GM06990 (cell line): Measurements from ENCODE around the gene AK5.

Experiments
- DNase-seq: peaks from one replicate; pipeline ENCODE4 v3.0.0-alpha.2; 2011; ENCODE audit not compliant: insufficient read length; ENCODE audit errors: extremely low read depth
- H3K27me3 ChIP-seq: replicated peaks from 2 replicates; pipeline ENCODE4 v1.6.0; 2011; ENCODE audit warnings: low read length; ENCODE audit not compliant: control insufficient read depth, insufficient read depth
- H3K36me3 ChIP-seq: 2 replicates; pipeline ENCODE4 v1.5.1; 2011; ENCODE audit warnings: low read length; ENCODE audit not compliant: control insufficient read depth, insufficient read depth
- H3K4me3 ChIP-seq: replicated peaks from 2 replicates; pipeline ENCODE4 v1.5.1; 2011; ENCODE audit warnings: low read depth, mild to moderate bottlenecking, control low read depth, low read length
- TF ChIP-seq, protein P1 (sequence below): IDR thresholded peaks from 2 replicates; pipeline ENCODE4 v1.5.1; 2011; ENCODE audit warnings: low read length, control low read depth, mild to moderate bottlenecking, inconsistent platforms; ENCODE audit not compliant: insufficient read depth, poor library complexity, severe bottlenecking

The AK5 gene

DNA sequence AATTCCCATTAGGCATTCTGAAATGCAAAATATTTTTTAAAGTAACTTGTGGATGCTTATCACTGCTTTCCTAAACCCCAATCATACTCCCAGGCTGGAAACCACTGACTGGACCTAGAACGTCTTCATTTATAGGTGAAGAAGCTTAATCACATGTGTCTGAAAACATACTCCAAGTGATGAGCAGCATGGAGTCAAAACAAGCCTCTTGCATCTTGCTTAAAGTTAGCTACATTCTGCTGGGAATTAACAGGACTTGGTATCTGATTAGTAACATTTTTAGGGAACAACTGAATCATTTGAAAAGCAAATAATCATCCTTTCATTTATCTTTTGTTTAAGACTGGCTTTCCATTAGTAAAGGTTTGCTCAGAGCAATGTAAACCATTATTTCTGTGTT, 105.7 kb downstream of the AK5 start:
- DNase-seq, result no peak
- TF ChIP-seq, protein P1, sequence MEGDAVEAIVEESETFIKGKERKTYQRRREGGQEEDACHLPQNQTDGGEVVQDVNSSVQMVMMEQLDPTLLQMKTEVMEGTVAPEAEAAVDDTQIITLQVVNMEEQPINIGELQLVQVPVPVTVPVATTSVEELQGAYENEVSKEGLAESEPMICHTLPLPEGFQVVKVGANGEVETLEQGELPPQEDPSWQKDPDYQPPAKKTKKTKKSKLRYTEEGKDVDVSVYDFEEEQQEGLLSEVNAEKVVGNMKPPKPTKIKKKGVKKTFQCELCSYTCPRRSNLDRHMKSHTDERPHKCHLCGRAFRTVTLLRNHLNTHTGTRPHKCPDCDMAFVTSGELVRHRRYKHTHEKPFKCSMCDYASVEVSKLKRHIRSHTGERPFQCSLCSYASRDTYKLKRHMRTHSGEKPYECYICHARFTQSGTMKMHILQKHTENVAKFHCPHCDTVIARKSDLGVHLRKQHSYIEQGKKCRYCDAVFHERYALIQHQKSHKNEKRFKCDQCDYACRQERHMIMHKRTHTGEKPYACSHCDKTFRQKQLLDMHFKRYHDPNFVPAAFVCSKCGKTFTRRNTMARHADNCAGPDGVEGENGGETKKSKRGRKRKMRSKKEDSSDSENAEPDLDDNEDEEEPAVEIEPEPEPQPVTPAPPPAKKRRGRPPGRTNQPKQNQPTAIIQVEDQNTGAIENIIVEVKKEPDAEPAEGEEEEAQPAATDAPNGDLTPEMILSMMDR, result no peak
- Histone ChIP-seq H3K4me3 (no peak overlapping the region), H3K36me3 (no peaks in the 10 kb centered on the region), H3K27me3 (no peaks in the 10 kb centered on the region; the same call in 1 of the 2 replicates)

DNA sequence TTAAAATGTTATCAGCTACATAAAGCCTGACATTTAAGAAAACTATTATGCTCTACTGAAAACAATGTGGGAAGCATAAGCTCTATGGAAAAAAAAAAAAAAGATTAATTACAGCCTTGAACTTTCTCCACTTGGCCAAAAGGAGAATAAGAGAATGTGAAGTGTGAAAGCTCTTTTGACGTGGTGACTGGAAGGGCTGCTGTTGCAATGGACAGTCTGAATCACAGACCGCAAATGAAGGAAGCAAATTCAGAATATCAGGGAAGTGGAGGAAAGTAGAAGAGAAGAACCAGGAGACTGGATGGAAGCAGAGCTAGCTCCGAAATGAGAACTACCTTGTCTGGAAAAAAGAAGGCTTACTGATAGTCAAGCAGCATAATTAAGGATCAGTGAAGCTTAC, 106.8 kb downstream of the AK5 start:
- Histone ChIP-seq H3K27me3 (no peaks in the 10 kb centered on the region; the same call in 1 of the 2 replicates), H3K36me3 (no peaks in the 10 kb centered on the region), H3K4me3 (no peak overlapping the region)
- no peak for DNase-seq
- TF ChIP-seq, protein P1, result no peak

DNA sequence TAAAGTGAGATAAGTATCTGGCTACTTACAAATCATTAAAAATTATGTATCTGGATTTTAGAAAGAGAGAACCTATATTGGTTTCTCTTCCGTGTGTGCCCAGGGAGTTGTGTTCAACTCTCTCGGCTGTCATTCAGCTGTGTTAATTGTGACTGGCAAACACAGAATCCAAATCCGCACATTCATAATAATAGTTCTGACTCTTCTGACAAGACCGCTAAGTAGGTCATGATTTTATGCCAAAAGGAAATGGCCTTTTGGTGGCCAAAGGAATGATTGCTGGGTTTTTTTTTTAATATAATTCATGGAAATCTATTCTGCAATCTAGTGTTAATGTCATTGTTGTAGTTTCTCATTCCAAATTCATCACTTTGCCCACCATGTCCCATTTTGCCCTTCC, 110.7 kb downstream of the AK5 start:
- DNase-seq, result no peak
- TF ChIP-seq, protein P1, result no peak
- Histone ChIP-seq H3K36me3 (no peaks in the 10 kb centered on the region), H3K27me3 (no peaks in the 10 kb centered on the region; the same call in 1 of the 2 replicates), H3K4me3 (no peak overlapping the region)

DNA sequence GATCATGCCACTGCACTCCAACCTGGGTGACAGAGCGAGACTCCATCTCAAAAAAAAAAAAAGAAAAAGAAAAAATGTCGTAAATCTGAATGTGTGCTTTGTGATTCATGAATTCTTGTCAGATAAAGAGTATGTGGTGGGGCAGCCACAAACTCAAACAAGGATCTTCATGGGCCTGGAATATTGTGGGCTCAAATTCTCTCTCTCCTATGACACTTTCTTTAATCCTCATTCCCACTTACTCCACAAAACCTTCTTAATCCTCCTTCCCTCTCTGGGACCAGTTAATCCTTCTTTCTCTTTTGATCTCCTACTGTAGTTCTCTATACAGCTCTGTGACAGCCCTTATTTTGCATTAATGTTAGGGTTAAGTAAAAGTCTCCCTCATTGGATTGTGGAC, 112.3 kb downstream of the AK5 start:
- Histone ChIP-seq H3K36me3 (no peaks in the 10 kb centered on the region), H3K4me3 (no peak overlapping the region), H3K27me3 (no peaks in the 10 kb centered on the region; the same call in 1 of the 2 replicates)
- no peak for DNase-seq
- TF ChIP-seq, protein P1, result no peak

DNA sequence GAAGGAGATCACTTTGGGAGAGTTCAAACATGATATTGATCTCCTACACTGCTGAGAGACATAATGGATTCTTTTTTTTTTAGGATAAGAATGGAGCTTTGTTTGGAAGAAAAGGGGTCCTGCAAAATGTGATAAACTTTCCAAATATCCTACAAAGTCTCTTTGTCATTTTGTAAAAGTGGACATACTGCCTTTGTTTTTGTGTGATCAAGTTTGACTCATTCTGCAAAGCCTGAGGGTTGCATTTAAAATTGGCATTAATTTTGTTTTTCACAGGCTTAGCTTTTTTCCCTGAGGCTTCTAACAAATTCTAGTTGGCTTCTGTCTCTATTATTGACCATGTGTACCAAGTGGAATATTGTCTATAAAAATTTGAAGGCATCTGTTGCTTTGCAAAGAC, 113.2 kb downstream of the AK5 start:
- no peaks in the 10 kb centered on the region; the same call in 1 of the 2 replicates for H3K27me3 ChIP-seq
- no peak for DNase-seq
- TF ChIP-seq, protein P1, result no peak

DNA sequence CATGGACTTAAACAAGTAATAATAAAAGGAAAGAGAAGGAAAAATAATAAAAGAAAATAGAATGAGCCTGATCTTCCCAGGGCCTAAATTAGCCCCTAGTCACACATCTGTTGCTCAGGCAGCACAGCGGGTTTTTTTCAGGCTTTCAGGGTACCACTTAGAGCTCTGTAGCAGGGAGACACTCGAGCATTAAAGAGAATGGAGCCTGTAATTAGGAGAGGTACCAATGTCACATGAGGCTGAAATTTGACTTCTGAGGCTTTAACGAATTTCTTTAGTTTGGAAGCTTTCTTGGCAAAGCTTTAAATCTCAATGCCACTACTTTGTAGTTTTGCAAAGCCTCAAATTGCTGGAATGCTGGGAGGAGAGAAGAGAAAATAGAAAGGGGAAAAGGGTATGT, 116.3 kb downstream of the AK5 start:
- Histone ChIP-seq H3K36me3 (no peaks in the 10 kb centered on the region), H3K27me3 (no peaks in the 10 kb centered on the region), H3K4me3 (no peak overlapping the region)
- TF ChIP-seq, protein P1, result no peak
- DNase-seq, result no peak

More for the DNA sequence above, 113.2 kb downstream of the AK5 start:
- H3K36me3 ChIP-seq, result no peaks in the 10 kb centered on the region
- no peak overlapping the region for H3K4me3 ChIP-seq
